Tibial nerve (tissue), 4 donors: ENCODE results near the gene PATE2. TPM values are rescaled to one million over a fixed set of nuclear protein-coding genes. Genes with fewer than 3 reads are reported as not detected.

Source experiments
- DNase-seq, 2 donors: peaks; one replicate each; pipeline ENCODE4 v3.0.0-alpha.2; 2019; ENCODE audit warnings: low spot score in 2 of 2
- H3K27ac ChIP-seq, 4 donors: fragments of 200-600 bp; sonication (generic) in 3 of 4; one replicate each; pipeline ENCODE4 v1.5.1; 2017 to 2019; ENCODE audit warnings: mild to moderate bottlenecking in 1 of 4
- H3K27me3 ChIP-seq, 2 donors: fragments of 200-600 bp; sonication (generic) in 1 of 2; one replicate each; pipeline versions ENCODE4 v1.5.1 to v1.6.0; 2017 to 2019
- H3K36me3 ChIP-seq, 3 donors: fragments of 200-600 bp; sonication (generic); one replicate each; pipeline ENCODE4 v1.5.1; 2018 to 2019
- H3K4me1 ChIP-seq, 4 donors: fragments of 200-600 bp; sonication (generic) in 3 of 4; one replicate each; pipeline ENCODE4 v1.5.1; 2017 to 2019
- H3K4me3 ChIP-seq, 4 donors: fragments of 200-600 bp; sonication (generic) in 3 of 4; one replicate each; pipeline ENCODE4 v1.5.1; 2017 to 2019; ENCODE audit warnings: mild to moderate bottlenecking in 1 of 4, moderate library complexity in 1 of 4
- H3K9me3 ChIP-seq, 4 donors: fragments of 200-600 bp; sonication (generic) in 3 of 4; one replicate each; pipeline ENCODE4 v1.5.1; 2017 to 2019
- EP300 ChIP-seq, 2 donors: sonication (generic); formaldehyde crosslinking; IDR thresholded peaks; one replicate each; pipeline ENCODE4 v1.6.1; 2017; ENCODE audit warnings: antibody characterized with exemption in 2 of 2, mild to moderate bottlenecking in 1 of 2
- POLR2A ChIP-seq, 2 donors: fragments of 450-650 bp; IDR thresholded peaks; one replicate each; pipeline ENCODE4 v1.6.1; 2017; ENCODE audit warnings: antibody characterized with exemption in 2 of 2, mild to moderate bottlenecking in 2 of 2, moderate library complexity in 2 of 2
- WGBS, 2 donors: methylation state at CpG; one replicate each; pipeline ENCODE4 v1.1.5; 2018; 5-methylcytosine and 5-hydroxymethylcytosine counted together
- total RNA-seq, 4 donors: library from RNA; depleted of rRNA; stranded (reverse); fragments of >200 nt; gene quantifications; one replicate each; pipeline ENCODE4 v1.1.0, GENCODE V29; 2016
- TF ChIP-seq, protein P1 (sequence below), 5 experiments: fragments of 200-600 bp in 3 of 5; fragments of 450-650 bp in 2 of 5; sonication (generic) in 3 of 5; IDR thresholded peaks; one replicate each; pipeline ENCODE4 v1.5.1; 2016 to 2019; ENCODE audit warnings: antibody characterized with exemption in 5 of 5, mild to moderate bottlenecking in 3 of 5, moderate library complexity in 2 of 5

The PATE2 gene
- total RNA-seq, 4 donors from 2014 or later, result not detected

DNA sequence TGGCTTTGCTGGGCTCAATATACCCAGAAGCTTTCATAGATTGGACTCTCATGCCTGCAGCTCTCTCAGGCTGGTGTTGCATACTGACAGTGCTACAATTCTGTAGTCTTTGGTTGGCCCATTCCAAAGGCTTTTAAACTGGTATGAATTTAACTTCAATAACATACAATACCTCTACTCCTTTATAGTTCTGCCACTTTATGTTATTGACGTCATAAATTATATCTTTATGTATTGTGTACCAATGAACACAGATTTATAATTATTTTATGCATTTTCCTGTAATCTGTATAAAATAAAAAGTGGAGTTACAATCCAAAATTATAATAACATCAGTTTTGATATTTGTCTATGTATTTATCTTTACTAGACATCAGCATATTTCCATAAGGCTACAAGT, 16.2 kb downstream of the PATE2 start:
- TF ChIP-seq EP300 (IDR thresholded peaks at IDR 0.05) (no peak), POLR2A (IDR thresholded peaks at IDR 0.05) (no peak)
- TF ChIP-seq, protein P1, sequence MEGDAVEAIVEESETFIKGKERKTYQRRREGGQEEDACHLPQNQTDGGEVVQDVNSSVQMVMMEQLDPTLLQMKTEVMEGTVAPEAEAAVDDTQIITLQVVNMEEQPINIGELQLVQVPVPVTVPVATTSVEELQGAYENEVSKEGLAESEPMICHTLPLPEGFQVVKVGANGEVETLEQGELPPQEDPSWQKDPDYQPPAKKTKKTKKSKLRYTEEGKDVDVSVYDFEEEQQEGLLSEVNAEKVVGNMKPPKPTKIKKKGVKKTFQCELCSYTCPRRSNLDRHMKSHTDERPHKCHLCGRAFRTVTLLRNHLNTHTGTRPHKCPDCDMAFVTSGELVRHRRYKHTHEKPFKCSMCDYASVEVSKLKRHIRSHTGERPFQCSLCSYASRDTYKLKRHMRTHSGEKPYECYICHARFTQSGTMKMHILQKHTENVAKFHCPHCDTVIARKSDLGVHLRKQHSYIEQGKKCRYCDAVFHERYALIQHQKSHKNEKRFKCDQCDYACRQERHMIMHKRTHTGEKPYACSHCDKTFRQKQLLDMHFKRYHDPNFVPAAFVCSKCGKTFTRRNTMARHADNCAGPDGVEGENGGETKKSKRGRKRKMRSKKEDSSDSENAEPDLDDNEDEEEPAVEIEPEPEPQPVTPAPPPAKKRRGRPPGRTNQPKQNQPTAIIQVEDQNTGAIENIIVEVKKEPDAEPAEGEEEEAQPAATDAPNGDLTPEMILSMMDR (IDR thresholded peaks at IDR 0.05), result no peak
- 88 to 92% methylated on average over 1 of the region's 1 CpG for WGBS, 2 donors

DNA sequence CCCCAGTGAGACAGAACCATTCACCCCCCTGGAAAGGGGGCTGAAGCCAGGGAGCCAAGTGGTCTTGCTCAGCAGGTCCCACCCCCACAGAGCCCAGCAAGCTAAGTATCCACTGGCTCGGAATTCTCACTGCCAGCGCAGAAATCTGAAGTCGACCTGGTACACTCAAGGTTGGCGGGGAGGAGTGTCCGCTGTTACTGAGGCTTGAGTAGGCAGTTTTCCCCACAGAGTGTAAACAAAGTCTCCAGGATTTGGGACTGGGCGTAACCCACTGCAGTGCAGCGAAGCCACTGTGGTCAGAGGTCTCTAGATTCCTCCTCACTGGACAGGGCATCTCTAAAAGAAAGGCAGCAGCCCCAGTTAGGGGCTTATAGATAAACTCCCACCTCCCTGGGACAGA, 22.6 kb downstream of the PATE2 start:
- no peak for DNase-seq
- H3K36me3 ChIP-seq, result no peaks in the 10 kb centered on the region
- no peak overlapping the region for H3K4me3 ChIP-seq
- 81 to 91% methylated on average over 7 of the region's 7 CpGs for WGBS, 2 donors
- H3K9me3 ChIP-seq, result peaks cover 0 to 24% (median 0%) of the 10 kb centered on the region in 4 donors
- TF ChIP-seq EP300 (IDR thresholded peaks at IDR 0.05) (no peak), POLR2A (IDR thresholded peaks at IDR 0.05) (no peak)
- TF ChIP-seq, protein P1 (IDR thresholded peaks at IDR 0.05), result no peak
- H3K27me3 ChIP-seq, result no peaks in the 10 kb centered on the region
- H3K27ac ChIP-seq, result no peak overlapping the region
- no peaks in the 10 kb centered on the region for H3K4me1 ChIP-seq

More for the DNA sequence above, 16.2 kb downstream of the PATE2 start:
- H3K4me1 ChIP-seq, result no peaks in the 10 kb centered on the region
- no peaks in the 10 kb centered on the region for H3K36me3 ChIP-seq
- no peaks in the 10 kb centered on the region for H3K27me3 ChIP-seq
- no peak for DNase-seq
- H3K27ac ChIP-seq, result no peak overlapping the region
- H3K4me3 ChIP-seq, result no peak overlapping the region
- H3K9me3 ChIP-seq, result peaks cover 0 to 10% (median 0%) of the 10 kb centered on the region in 4 donors

DNA sequence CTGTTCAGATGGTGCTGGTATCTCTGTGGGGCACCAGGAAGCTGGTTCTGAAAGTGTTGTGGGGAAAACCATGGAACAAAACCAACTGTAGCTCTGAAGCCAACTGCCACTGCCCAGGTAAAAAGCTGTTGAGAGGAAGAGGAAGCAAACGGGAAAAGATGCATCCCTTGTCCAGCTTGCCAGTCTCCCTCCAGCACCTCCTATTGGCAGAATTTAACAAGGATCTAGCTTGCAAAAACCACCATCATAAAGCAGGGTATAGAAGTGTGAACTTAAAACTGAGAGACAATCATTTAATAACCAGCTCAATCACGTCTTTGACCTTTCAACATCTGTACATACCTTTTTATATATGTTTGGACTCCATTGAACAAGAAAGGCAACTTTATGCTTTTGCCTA, 28.0 kb downstream of the PATE2 start:
- Histone ChIP-seq H3K4me3 (no peak overlapping the region), H3K4me1 (no peaks in the 10 kb centered on the region), H3K36me3 (no peaks in the 10 kb centered on the region), H3K9me3 (peaks cover 0 to 2% (median 0%) of the 10 kb centered on the region in 4 donors), H3K27me3 (no peaks in the 10 kb centered on the region), H3K27ac (no peak overlapping the region)
- no peak for TF ChIP-seq POLR2A (IDR thresholded peaks at IDR 0.05)
- TF ChIP-seq EP300 (IDR thresholded peaks at IDR 0.05), result no peak
- TF ChIP-seq, protein P1 (IDR thresholded peaks at IDR 0.05), result no peak
- 43 to 54% methylated on average over 2 of the region's 2 CpGs for WGBS, 2 donors
- DNase-seq, result no peak

DNA sequence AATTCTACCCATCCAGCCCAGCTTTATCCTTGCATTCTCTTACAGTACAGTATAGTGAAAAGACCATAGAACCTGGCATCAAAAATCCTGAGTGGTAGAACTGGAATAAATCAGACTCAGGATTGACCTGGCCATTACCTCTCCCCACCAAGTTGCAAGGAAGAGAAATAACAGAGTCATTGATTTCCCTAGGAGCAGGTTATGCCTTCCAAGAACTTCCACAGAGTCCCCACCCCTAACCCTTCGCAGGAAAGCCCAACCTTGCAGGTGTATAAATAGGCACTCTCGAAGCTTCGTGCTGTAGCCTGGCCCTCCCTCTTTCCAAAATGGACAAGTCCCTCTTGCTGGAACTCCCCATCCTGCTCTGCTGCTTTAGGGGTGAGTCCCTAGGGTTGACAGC, 32.6 kb downstream of the PATE2 start, which contains the start of gene PATE1:
Gene PATE1, plus strand, starts transcription at position 301 of the 400 bp plus-strand sequence. Its CDS starts 26 bp downstream, at position 327.
- no peak within 1 kb of the TSS for H3K4me3 ChIP-seq
- no peak for TF ChIP-seq EP300 (IDR thresholded peaks at IDR 0.05)
- TF ChIP-seq, protein P1 (IDR thresholded peaks at IDR 0.05), result no peak
- no peak for TF ChIP-seq POLR2A (IDR thresholded peaks at IDR 0.05)
- no peak for DNase-seq
- no peaks in the 10 kb centered on the region for H3K36me3 ChIP-seq
- H3K27me3 ChIP-seq, result no peaks in the 10 kb centered on the region
- H3K9me3 ChIP-seq, result no peaks in the 10 kb centered on the region
- no peaks in the 10 kb centered on the region for H3K4me1 ChIP-seq
- no peak within 1 kb of the TSS for H3K27ac ChIP-seq
- 82 to 87% methylated on average over 3 of the region's 3 CpGs for WGBS, 2 donors

DNA sequence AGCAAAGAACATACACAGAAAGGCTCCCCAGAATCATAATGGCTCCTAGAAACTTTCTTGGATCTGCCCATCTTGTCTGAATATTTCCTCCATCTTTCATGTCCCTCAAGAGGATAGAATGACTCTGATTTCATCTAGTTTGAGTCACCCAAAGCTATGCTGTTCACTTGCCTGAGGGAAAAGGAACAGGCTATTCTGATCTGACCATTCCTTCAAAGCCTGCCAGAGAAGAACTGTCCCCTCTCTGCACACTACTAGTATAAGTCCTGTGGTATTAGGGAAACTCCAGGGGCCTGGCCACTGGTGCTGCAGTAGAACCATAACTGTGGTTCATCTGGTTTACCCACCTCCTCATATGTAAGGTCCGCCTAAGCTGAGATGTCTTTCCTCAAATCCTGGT, 34.9 kb downstream of the PATE2 start:
- TF ChIP-seq POLR2A (IDR thresholded peaks at IDR 0.05) (no peak), EP300 (IDR thresholded peaks at IDR 0.05) (no peak)
- TF ChIP-seq, protein P1 (IDR thresholded peaks at IDR 0.05), result no peak
- 92 to 93% methylated on average over 1 of the region's 1 CpG for WGBS, 2 donors
- Histone ChIP-seq H3K4me3 (no peak overlapping the region), H3K36me3 (no peaks in the 10 kb centered on the region), H3K9me3 (no peaks in the 10 kb centered on the region), H3K4me1 (no peaks in the 10 kb centered on the region), H3K27me3 (no peaks in the 10 kb centered on the region), H3K27ac (no peak overlapping the region)
- DNase-seq, result no peak
